PFSK-1 (cell line): Measurements from ENCODE around the gene FCSK.

Experiments
- FOXP2 ChIP-seq: optimal IDR thresholded peaks from 2 replicates; pipeline ENCODE3; 2011; ENCODE audit warnings: borderline replicate concordance, control low read depth, inconsistent platforms; ENCODE audit not compliant: insufficient read depth; ENCODE audit errors: extremely low read length, extremely low read depth
- POLR2AphosphoS5 ChIP-seq: IDR thresholded peaks from 2 replicates; pipeline ENCODE4 v1.6.1; 2012; ENCODE audit warnings: low read depth, mild to moderate bottlenecking, control low read depth, low read length, moderate library complexity
- REST ChIP-seq, 2 experiments: IDR thresholded peaks; 2 replicates each; pipeline versions ENCODE4 v1.6.1 to v1.8.0; 2011 to 2012; ENCODE audit warnings: low read depth in 2 of 2, low read length in 2 of 2, control low read depth in 1 of 2, inconsistent platforms in 1 of 2, mild to moderate bottlenecking in 1 of 2, moderate library complexity in 1 of 2; ENCODE audit not compliant: insufficient read depth in 1 of 2
- SIN3A ChIP-seq: IDR thresholded peaks from 2 replicates; pipeline ENCODE4 v1.6.1; 2012; ENCODE audit warnings: mild to moderate bottlenecking, low read length, moderate library complexity, borderline replicate concordance; ENCODE audit not compliant: insufficient read depth
- TAF1 ChIP-seq: IDR thresholded peaks from 2 replicates; pipeline ENCODE4 v1.6.1; 2012; ENCODE audit warnings: low read length, control low read depth, borderline replicate concordance; ENCODE audit not compliant: insufficient read depth

- no peak for TF ChIP-seq REST (IDR thresholded peaks at IDR 0.05; ENCODE audit: insufficient read depth in 1 of 2, low read depth in 2 of 2, low read length in 2 of 2)
- no peak for TF ChIP-seq FOXP2
- no peak for TF ChIP-seq POLR2AphosphoS5
- no peak for TF ChIP-seq SIN3A
- TF ChIP-seq TAF1 = no peak
These were observed 58.1 kb downstream of the FCSK start for GRCh38 chr16:70512456-70512855.
